HG03066 (cell line): ENCODE results near the gene CECR2.

Experiments used
- ATAC-seq: cut with Tn5 transposase; IDR thresholded peaks from one replicate; pipeline ENCODE4 v1.9.1; 2021; ENCODE audit warnings: low read depth; ENCODE audit not compliant: unreplicated experiment

CECR2 gene

GRCh38 chr22:17590586-17590985, 221.3 kb downstream of the CECR2 start:
- no peak for ATAC-seq

DNA sequence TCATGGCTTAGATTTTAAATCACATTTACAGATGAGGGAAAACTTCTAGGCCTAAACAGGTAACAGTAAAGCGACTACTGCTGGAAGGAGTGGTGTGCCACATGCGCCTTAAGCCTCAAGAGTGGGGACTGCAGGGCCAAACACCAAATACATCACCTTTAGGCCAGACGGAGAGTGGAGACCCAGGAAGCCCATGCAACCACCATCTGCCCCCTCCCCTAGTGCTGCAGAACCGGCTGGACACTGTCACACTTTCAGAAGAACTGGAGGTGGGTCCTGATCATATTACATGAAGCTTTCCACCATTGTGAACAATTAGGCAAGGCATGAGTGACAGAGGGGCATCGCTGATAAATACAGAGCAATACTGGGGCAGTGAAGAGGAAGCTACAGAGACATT, 222.9 kb downstream of the CECR2 start:
- no peak for ATAC-seq

DNA sequence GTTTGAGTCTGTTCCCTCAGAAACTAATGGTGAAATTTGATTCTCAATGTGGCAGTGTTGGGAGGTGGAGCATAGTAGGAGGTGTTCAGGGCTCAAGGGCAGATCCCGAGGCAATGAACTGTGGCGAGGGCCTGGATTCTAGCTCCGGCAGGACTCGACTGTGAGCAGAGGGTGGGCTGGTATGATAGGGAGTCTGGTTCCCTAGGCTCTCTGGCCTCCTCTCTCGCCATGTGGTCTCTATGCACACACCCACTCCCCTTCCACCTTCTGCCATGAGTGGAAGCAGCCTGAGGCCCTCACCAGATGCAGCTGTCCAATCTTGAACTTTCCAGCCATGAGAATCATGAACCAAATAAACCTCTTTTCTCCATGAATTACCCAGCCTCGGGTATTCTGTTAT, 227.0 kb downstream of the CECR2 start:
- no peak for ATAC-seq

- no peak for ATAC-seq
Measured at GRCh38 chr22:17597217-17597616, 228.0 kb downstream of the CECR2 start.

- ATAC-seq: no peak
Measured at GRCh38 chr22:17598318-17598717, 229.1 kb downstream of the CECR2 start.

- ATAC-seq: no peak
Measured at GRCh38 chr22:17601031-17601430, 231.8 kb downstream of the CECR2 start.

DNA sequence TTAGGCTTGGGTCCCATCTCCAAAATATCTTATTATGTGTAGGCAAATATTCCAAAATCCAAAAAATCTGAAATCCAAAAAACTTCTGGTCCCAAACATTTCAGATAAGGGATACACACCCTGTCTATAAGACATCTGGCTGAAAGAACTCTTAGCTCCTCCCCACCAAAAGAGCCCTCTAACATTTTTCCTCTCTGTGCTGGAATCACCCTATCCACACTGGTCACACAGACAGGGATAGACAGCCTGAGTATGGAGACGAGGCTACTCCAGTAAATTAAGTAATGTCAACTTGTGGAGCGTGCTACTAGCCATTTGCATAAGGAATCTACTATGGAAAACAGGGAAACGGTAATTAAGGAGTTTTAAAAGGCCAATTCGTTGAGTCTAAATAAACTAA, 234.4 kb downstream of the CECR2 start:
- no peak for ATAC-seq

DNA sequence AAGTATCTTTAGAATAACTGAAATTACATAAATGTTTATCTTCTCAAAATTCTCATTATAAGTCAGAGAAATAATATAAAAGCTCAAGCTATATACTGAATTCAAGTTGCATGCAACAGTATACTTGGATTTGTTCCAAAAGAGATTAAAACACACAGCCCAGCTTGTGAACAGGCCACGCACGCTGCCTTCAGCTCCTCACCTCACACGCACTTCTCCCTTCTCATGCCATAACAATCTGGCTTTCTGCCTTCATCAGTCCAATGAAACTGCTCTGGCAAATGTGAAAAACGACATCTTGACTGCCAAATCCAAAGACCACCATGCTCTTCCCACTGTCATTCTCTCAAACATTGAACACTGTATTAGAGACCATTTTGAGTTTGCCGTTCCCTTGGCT, 237.2 kb downstream of the CECR2 start:
- no peak for ATAC-seq
